T-cell (primary cell): Measurements from ENCODE around the gene DYNC1H1. TPM values are rescaled to one million over a fixed set of nuclear protein-coding genes. Genes with fewer than 3 reads are reported as not detected.

Experiments
- ATAC-seq, 4 experiments: fragments of 200-7000 bp in 3 of 4; fragments of 150-1000 bp in 1 of 4; cut with Tn5 transposase; replicated peaks in 1 of 4; 1 replicate in 3 of 4; 2 replicates in 1 of 4; pipeline ENCODE4 v1.10.0; 2021; ENCODE audit warnings: moderate library complexity in 3 of 4, mild to moderate bottlenecking in 2 of 4, moderate number of reproducible peaks in 1 of 4
- CTCF ChIA-PET, 2 donors: fragments of 300-600 bp; sonication (Branson Sonifier 250); formaldehyde crosslinking; loops; one replicate each; lab custom pipeline; 2022; ENCODE audit warnings: antibody characterized with exemption in 2 of 2; lab: Charles Lee
- POLR2A ChIA-PET, 2 donors: fragments of 300-600 bp; sonication (Branson Sonifier 250); formaldehyde crosslinking; loops; one replicate each; lab custom pipeline; 2022; ENCODE audit warnings: antibody characterized with exemption in 2 of 2; lab: Charles Lee
- DNase-seq, 35 experiments: peaks; one replicate each; pipeline versions ENCODE4 v3.0.0 to v3.0.0-alpha.2; 2013 to 2023
- H3K27ac ChIP-seq: one replicate; pipeline ENCODE4 v1.5.1; 2013; ENCODE audit warnings: low read length
- H3K27me3 ChIP-seq, 2 experiments: replicated peaks in 1 of 2; 1 replicate in 1 of 2; 2 replicates in 1 of 2; pipeline versions ENCODE4 v1.6.1 to v1.7.0; 2013; ENCODE audit warnings: low read length in 1 of 2, mixed read lengths in 1 of 2; ENCODE audit not compliant: control insufficient read depth in 2 of 2, insufficient read depth in 2 of 2; ENCODE audit errors: extremely low read depth in 1 of 2
- H3K36me3 ChIP-seq, 2 donors: 1 replicate in 1 of 2; 2 replicates in 1 of 2; pipeline versions ENCODE4 v1.6.1 to v1.7.0; 2013; ENCODE audit warnings: low read length in 1 of 2; ENCODE audit not compliant: control insufficient read depth in 2 of 2, insufficient read depth in 1 of 2; ENCODE audit errors: extremely low read depth in 1 of 2
- H3K4me1 ChIP-seq, 2 experiments: 1 replicate in 1 of 2; 2 replicates in 1 of 2; pipeline versions ENCODE4 v1.6.1 to v1.7.0; 2013; ENCODE audit warnings: low read length in 2 of 2, mixed read lengths in 1 of 2; ENCODE audit not compliant: insufficient read depth in 2 of 2, control insufficient read depth in 1 of 2; ENCODE audit errors: extremely low read depth in 1 of 2
- H3K4me3 ChIP-seq, 2 donors: 1 replicate in 1 of 2; 2 replicates in 1 of 2; pipeline versions ENCODE4 v1.5.1 to v1.7.0; 2013; ENCODE audit warnings: mild to moderate bottlenecking in 2 of 2, low read length in 1 of 2, moderate library complexity in 1 of 2; ENCODE audit not compliant: control insufficient read depth in 1 of 2; ENCODE audit errors: extremely low read depth in 1 of 2
- H3K9me3 ChIP-seq: 2 replicates; pipeline ENCODE4 v1.7.0; 2013
- H3K27ac Mint-ChIP-seq, 2 donors: one replicate each; pipeline ENCODE4 v1.8.0; 2020 to 2021; ENCODE audit warnings: mild to moderate bottlenecking in 2 of 2, mixed read lengths in 2 of 2
- H3K27me3 Mint-ChIP-seq, 2 donors: one replicate each; pipeline ENCODE4 v1.8.0; 2021 to 2022; ENCODE audit warnings: mixed read lengths in 2 of 2
- H3K36me3 Mint-ChIP-seq: one replicate; pipeline ENCODE4 v1.8.0; 2021; ENCODE audit warnings: mixed read lengths
- H3K4me1 Mint-ChIP-seq, 3 donors: one replicate each; pipeline ENCODE4 v1.8.0; 2020 to 2022; ENCODE audit warnings: mixed read lengths in 3 of 3, mild to moderate bottlenecking in 1 of 3
- H3K4me3 Mint-ChIP-seq, 3 donors: one replicate each; pipeline ENCODE4 v1.8.0; 2020 to 2022; ENCODE audit warnings: mild to moderate bottlenecking in 3 of 3, mixed read lengths in 3 of 3, moderate library complexity in 3 of 3
- H3K9me3 Mint-ChIP-seq, 3 donors: one replicate each; pipeline ENCODE4 v1.8.0; 2020 to 2022; ENCODE audit warnings: mixed read lengths in 3 of 3
- WGBS: methylation state at CpG from one replicate; pipeline ENCODE4 v1.1.5; 2013; ENCODE audit warnings: missing lambda C conversion rate; ENCODE audit not compliant: insufficient coverage; 5-methylcytosine and 5-hydroxymethylcytosine counted together
- total RNA-seq, 35 experiments: library from RNA in 6 of 35; stranded (reverse) in 6 of 35; fragments of 120-200 nt in 1 of 35; gene quantifications; one replicate each; pipeline versions ENCODE4 v1.2.1 to v1.2.4 and lab custom pipeline; 2013 to 2026

DYNC1H1 gene
- total RNA-seq, 5 donors from 2014 or later (not counting 1 experiment from before 2014, with no cell fraction given): 271 to 310 (median 279) TPM

- ChIA-PET POLR2A (no interaction called here), CTCF (no interaction called here)
Measured at GRCh38 chr14:102043251-102044025, 79.1 kb downstream of the DYNC1H1 start.

GRCh38 chr14:102044566-102044965 is 80.2 kb downstream of the DYNC1H1 start:
- no peaks in the 10 kb centered on the region for H3K9me3 Mint-ChIP-seq
- H3K36me3 ChIP-seq: peaks cover 48 to 88% of the 10 kb centered on the region in 2 donors
- no peaks in the 10 kb centered on the region for H3K4me1 ChIP-seq
- no peak overlapping the region for H3K27ac ChIP-seq
- H3K36me3 Mint-ChIP-seq: peaks cover 54% of the 10 kb centered on the region
- H3K4me3 Mint-ChIP-seq: no peak overlapping the region
- H3K4me3 ChIP-seq: no peak overlapping the region
- H3K4me1 Mint-ChIP-seq: no peaks in the 10 kb centered on the region
- no peaks in the 10 kb centered on the region for H3K9me3 ChIP-seq
- WGBS: 93% methylated on average over 5 of the region's 13 CpGs
- no peak for ATAC-seq
- no peak for DNase-seq
- H3K27me3 ChIP-seq: no peaks in the 10 kb centered on the region
- ChIA-PET CTCF (no interaction called here), POLR2A (interaction anchor here in 1 of 2 donors (0.6 kb wide), 1 partner anchor 19 kb away, joined by 7 read pairs; no protein-coding TSS in a partner anchor)
- no peak overlapping the region for H3K27ac Mint-ChIP-seq
- no peaks in the 10 kb centered on the region for H3K27me3 Mint-ChIP-seq

More at GRCh38 chr14:102043251-102044025, 79.1 kb downstream of the DYNC1H1 start:
- Mint-ChIP-seq H3K36me3 (peaks cover 56% of the 10 kb centered on the region), H3K4me1 (no peaks in the 10 kb centered on the region), H3K27ac (no peak overlapping the region), H3K9me3 (no peaks in the 10 kb centered on the region), H3K4me3 (no peak overlapping the region), H3K27me3 (no peaks in the 10 kb centered on the region)
- Histone ChIP-seq H3K4me1 (no peaks in the 10 kb centered on the region), H3K27ac (no peak overlapping the region), H3K36me3 (peaks cover 46 to 88% of the 10 kb centered on the region in 2 donors), H3K4me3 (no peak overlapping the region), H3K9me3 (no peaks in the 10 kb centered on the region), H3K27me3 (no peaks in the 10 kb centered on the region)
- no peak for DNase-seq
- WGBS: 98% methylated on average over 13 of the region's 22 CpGs
- ATAC-seq: no peak

GRCh38 chr14:102046337-102047278 is 82.2 kb downstream of the DYNC1H1 start:
- peaks cover 46 to 84% of the 10 kb centered on the region in 2 donors for H3K36me3 ChIP-seq
- no peak overlapping the region for H3K4me3 ChIP-seq
- Mint-ChIP-seq H3K27me3 (no peaks in the 10 kb centered on the region), H3K27ac (peak overlapping the region in 1 of 2 donors; percentile 44), H3K4me3 (no peak overlapping the region), H3K4me1 (no peaks in the 10 kb centered on the region), H3K36me3 (peaks cover 54% of the 10 kb centered on the region), H3K9me3 (no peaks in the 10 kb centered on the region)
- H3K27ac ChIP-seq: no peak overlapping the region
- WGBS: 91% methylated on average over 22 of the region's 23 CpGs
- no peaks in the 10 kb centered on the region for H3K4me1 ChIP-seq
- no peaks in the 10 kb centered on the region for H3K9me3 ChIP-seq
- ChIA-PET CTCF (interaction anchor here in 1 of 2 donors (0.6 to 0.7 kb wide), 2 partner anchors 129 to 200 kb away, joined by 3 read pairs; no protein-coding TSS in a partner anchor), POLR2A (interaction anchor here in 1 of 2 donors (0.6 kb wide), 1 partner anchor 9 kb away, joined by 7 read pairs; no protein-coding TSS in a partner anchor)
- no peaks in the 10 kb centered on the region for H3K27me3 ChIP-seq
- DNase-seq: peak in 8 of 35 experiments; percentile 1 to 32 (median 8)
- peak in 3 of 4 experiments; percentile 26 to 43 (median 30) for ATAC-seq

GRCh38 chr14:102047808-102048540 is 83.6 kb downstream of the DYNC1H1 start:
- Mint-ChIP-seq H3K9me3 (no peaks in the 10 kb centered on the region), H3K4me1 (no peaks in the 10 kb centered on the region), H3K4me3 (no peak overlapping the region), H3K36me3 (peaks cover 52% of the 10 kb centered on the region), H3K27ac (no peak overlapping the region), H3K27me3 (no peaks in the 10 kb centered on the region)
- CTCF ChIA-PET: no interaction called here
- no peaks in the 10 kb centered on the region for H3K4me1 ChIP-seq
- H3K9me3 ChIP-seq: no peaks in the 10 kb centered on the region
- POLR2A ChIA-PET: no interaction called here
- DNase-seq (no peak), ATAC-seq (no peak)
- no peak overlapping the region for H3K27ac ChIP-seq
- no peaks in the 10 kb centered on the region for H3K27me3 ChIP-seq
- no peak overlapping the region for H3K4me3 ChIP-seq
- H3K36me3 ChIP-seq: peaks cover 49 to 72% of the 10 kb centered on the region in 2 donors
- 94% methylated on average over 30 of the region's 33 CpGs for WGBS

GRCh38 chr14:102049258-102050025 is 85.1 kb downstream of the DYNC1H1 start:
- ChIA-PET POLR2A (no interaction called here), CTCF (no interaction called here)
- no peaks in the 10 kb centered on the region for H3K4me1 Mint-ChIP-seq
- Histone ChIP-seq H3K27me3 (no peaks in the 10 kb centered on the region), H3K4me3 (no peak overlapping the region), H3K27ac (no peak overlapping the region), H3K9me3 (no peaks in the 10 kb centered on the region), H3K36me3 (peaks cover 42 to 58% of the 10 kb centered on the region in 2 donors), H3K4me1 (no peaks in the 10 kb centered on the region)
- H3K9me3 Mint-ChIP-seq: no peaks in the 10 kb centered on the region
- H3K4me3 Mint-ChIP-seq: no peak overlapping the region
- WGBS: 95% methylated on average over 25 of the region's 25 CpGs
- peaks cover 43% of the 10 kb centered on the region for H3K36me3 Mint-ChIP-seq
- H3K27ac Mint-ChIP-seq: no peak overlapping the region
- no peaks in the 10 kb centered on the region for H3K27me3 Mint-ChIP-seq
- DNase-seq: no peak
- peak in 1 of 4 experiments; percentile 7 for ATAC-seq
